Natural killer cell (primary cell): ENCODE measurements around the gene GFPT2. TPM values are rescaled to one million over a fixed set of nuclear protein-coding genes. Genes with fewer than 3 reads are reported as not detected.

ENCODE experiments used
- ATAC-seq, 3 donors: fragments of 150-1000 bp in 2 of 3; fragments of 200-7000 bp in 1 of 3; cut with Tn5 transposase; 1 replicate in 1 of 3; 2 replicates in 2 of 3; pipeline ENCODE4 v1.10.0; 2021; ENCODE audit warnings: mild to moderate bottlenecking in 2 of 3, moderate library complexity in 2 of 3
- DNase-seq, 2 donors: peaks; one replicate each; pipeline versions ENCODE4 v3.0.0 to v3.0.0-alpha.2; 2013 to 2021; ENCODE audit warnings: mixed read lengths in 1 of 2
- H3K27ac ChIP-seq: one replicate; pipeline ENCODE4 v1.5.1; 2013; ENCODE audit warnings: mild to moderate bottlenecking, low read length
- H3K27me3 ChIP-seq: one replicate; pipeline ENCODE4 v1.6.1; 2013; ENCODE audit warnings: low read length; ENCODE audit not compliant: control insufficient read depth, insufficient read depth
- H3K36me3 ChIP-seq: one replicate; pipeline ENCODE4 v1.6.1; 2013; ENCODE audit warnings: low read length; ENCODE audit not compliant: control insufficient read depth, insufficient read depth
- H3K4me1 ChIP-seq: one replicate; pipeline ENCODE4 v1.6.1; 2013; ENCODE audit warnings: low read length; ENCODE audit not compliant: control insufficient read depth, insufficient read depth
- H3K4me3 ChIP-seq: one replicate; pipeline ENCODE4 v1.5.1; 2013; ENCODE audit warnings: low read length
- H3K9me3 ChIP-seq: one replicate; pipeline ENCODE4 v1.6.1; 2013; ENCODE audit warnings: low read length; ENCODE audit not compliant: control insufficient read depth, insufficient read depth
- H3K27ac Mint-ChIP-seq, 2 donors: one replicate each; pipeline ENCODE4 v1.8.0; 2022; ENCODE audit warnings: mild to moderate bottlenecking in 2 of 2, mixed read lengths in 2 of 2, moderate library complexity in 1 of 2
- H3K27me3 Mint-ChIP-seq, 2 donors: one replicate each; pipeline ENCODE4 v1.8.0; 2022; ENCODE audit warnings: low read depth in 2 of 2, mixed read lengths in 2 of 2
- H3K36me3 Mint-ChIP-seq: one replicate; pipeline ENCODE4 v1.8.0; 2022; ENCODE audit warnings: mixed read lengths
- H3K4me1 Mint-ChIP-seq, 2 donors: one replicate each; pipeline ENCODE4 v1.8.0; 2022; ENCODE audit warnings: mixed read lengths in 2 of 2
- H3K4me3 Mint-ChIP-seq: one replicate; pipeline ENCODE4 v1.8.0; 2022; ENCODE audit warnings: mild to moderate bottlenecking, moderate library complexity, mixed read lengths
- H3K9me3 Mint-ChIP-seq, 2 donors: one replicate each; pipeline ENCODE4 v1.8.0; 2022; ENCODE audit warnings: mixed read lengths in 2 of 2
- WGBS: methylation state at CpG from one replicate; pipeline ENCODE4 v1.1.7; 2013; ENCODE audit warnings: missing lambda C conversion rate; ENCODE audit not compliant: insufficient coverage; 5-methylcytosine and 5-hydroxymethylcytosine counted together
- intact Hi-C: fragments of 100-400 bp; cut with micrococcal nuclease; formaldehyde crosslinking; loops from one replicate; pipeline ENCODE4 v1.14.2; 2022
- total RNA-seq, 4 donors: library from RNA; stranded (reverse); fragments of 120-200 nt in 1 of 4; gene quantifications; one replicate each; pipeline versions ENCODE4 v1.2.3 to v1.2.4, GENCODE V29; 2013 to 2022
- TF ChIP-seq, protein P1 (sequence below): fragments of 200-600 bp; IDR thresholded peaks from one replicate; pipeline ENCODE4 v1.8.0; 2022; ENCODE audit warnings: antibody characterized with exemption

The GFPT2 gene
- total RNA-seq, 3 donors from 2014 or later (not counting 1 experiment from before 2014, with no cell fraction given) = 0.56 to 0.86 TPM; not detected in 1

DNA sequence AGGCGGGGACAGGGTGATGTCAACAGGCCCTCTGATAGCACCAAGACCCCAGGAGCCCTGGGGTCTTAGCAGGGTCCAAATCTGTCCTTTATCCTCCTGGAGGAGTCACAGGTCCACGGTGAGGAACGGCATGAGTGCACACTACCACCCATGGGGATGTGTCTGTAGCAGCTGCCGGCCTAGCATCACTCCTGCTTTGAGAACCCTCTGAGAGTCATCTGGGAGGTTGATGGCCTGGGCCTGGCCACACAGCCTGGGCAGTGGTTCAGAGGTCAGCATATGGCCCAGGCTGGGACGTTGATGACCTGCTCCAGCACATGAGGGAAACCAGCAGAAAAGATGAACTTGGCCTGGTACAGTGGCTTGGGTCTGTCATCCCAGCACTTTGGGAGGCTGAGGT lies 1.8 kb upstream of the GFPT2 start:
- WGBS = 96% methylated on average over 5 of the region's 5 CpGs
- H3K4me3 ChIP-seq = no peak overlapping the region
- H3K27me3 Mint-ChIP-seq = peaks cover 27 to 44% of the 10 kb centered on the region in 2 donors
- H3K27ac Mint-ChIP-seq = no peak overlapping the region
- no peak overlapping the region for H3K27ac ChIP-seq
- peaks cover 19% of the 10 kb centered on the region for H3K4me1 ChIP-seq
- H3K9me3 Mint-ChIP-seq = no peaks in the 10 kb centered on the region
- H3K4me1 Mint-ChIP-seq = peaks cover 0 to 12% of the 10 kb centered on the region in 2 donors
- TF ChIP-seq, protein P1, sequence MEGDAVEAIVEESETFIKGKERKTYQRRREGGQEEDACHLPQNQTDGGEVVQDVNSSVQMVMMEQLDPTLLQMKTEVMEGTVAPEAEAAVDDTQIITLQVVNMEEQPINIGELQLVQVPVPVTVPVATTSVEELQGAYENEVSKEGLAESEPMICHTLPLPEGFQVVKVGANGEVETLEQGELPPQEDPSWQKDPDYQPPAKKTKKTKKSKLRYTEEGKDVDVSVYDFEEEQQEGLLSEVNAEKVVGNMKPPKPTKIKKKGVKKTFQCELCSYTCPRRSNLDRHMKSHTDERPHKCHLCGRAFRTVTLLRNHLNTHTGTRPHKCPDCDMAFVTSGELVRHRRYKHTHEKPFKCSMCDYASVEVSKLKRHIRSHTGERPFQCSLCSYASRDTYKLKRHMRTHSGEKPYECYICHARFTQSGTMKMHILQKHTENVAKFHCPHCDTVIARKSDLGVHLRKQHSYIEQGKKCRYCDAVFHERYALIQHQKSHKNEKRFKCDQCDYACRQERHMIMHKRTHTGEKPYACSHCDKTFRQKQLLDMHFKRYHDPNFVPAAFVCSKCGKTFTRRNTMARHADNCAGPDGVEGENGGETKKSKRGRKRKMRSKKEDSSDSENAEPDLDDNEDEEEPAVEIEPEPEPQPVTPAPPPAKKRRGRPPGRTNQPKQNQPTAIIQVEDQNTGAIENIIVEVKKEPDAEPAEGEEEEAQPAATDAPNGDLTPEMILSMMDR = no peak
- H3K9me3 ChIP-seq = no peaks in the 10 kb centered on the region
- H3K4me3 Mint-ChIP-seq = no peak overlapping the region
- no peaks in the 10 kb centered on the region for H3K36me3 Mint-ChIP-seq
- DNase-seq (no peak), ATAC-seq (no peak)
- intact Hi-C loops = no loop called here
- peaks cover 17% of the 10 kb centered on the region for H3K27me3 ChIP-seq
- no peaks in the 10 kb centered on the region for H3K36me3 ChIP-seq

DNA sequence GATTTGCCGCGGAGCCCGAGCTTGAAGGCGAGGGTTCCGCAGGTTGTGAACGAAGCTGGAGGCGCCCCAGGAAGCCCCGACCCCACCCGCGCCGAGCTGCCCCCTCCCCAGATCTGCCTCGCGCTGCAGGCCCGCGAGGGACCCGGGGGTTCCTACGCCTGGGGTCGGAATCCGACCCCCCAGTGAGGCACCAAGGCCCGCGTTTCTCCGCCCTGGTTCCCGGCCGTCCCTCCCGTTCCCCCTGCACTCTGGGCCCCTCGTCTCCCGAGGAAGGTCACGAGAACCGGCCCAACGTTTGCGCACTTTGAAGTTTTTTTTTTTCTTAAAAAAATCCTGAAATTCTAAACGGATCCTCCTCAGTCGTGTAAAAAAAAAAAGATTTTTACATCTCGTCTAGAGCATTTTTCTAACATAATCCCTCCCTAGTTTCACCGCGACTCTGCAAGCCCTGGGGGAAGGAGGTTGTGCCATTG lies 880 bp upstream of the GFPT2 start:
- peaks cover 27 to 46% of the 10 kb centered on the region in 2 donors for H3K27me3 Mint-ChIP-seq
- H3K4me3 Mint-ChIP-seq = peak overlapping the region; percentile 75
- H3K9me3 ChIP-seq = no peaks in the 10 kb centered on the region
- DNase-seq (no peak), ATAC-seq (no peak)
- H3K4me3 ChIP-seq = peak overlapping the region; percentile 57
- no peaks in the 10 kb centered on the region for H3K9me3 Mint-ChIP-seq
- H3K27ac Mint-ChIP-seq = peak overlapping the region in 1 of 2 donors; percentile 45
- peaks cover 19% of the 10 kb centered on the region for H3K4me1 ChIP-seq
- peaks cover 17% of the 10 kb centered on the region for H3K27me3 ChIP-seq
- H3K4me1 Mint-ChIP-seq = peaks cover 0 to 12% of the 10 kb centered on the region in 2 donors
- intact Hi-C loops = no loop called here
- WGBS = 2% methylated on average over 32 of the region's 36 CpGs
- no peaks in the 10 kb centered on the region for H3K36me3 ChIP-seq
- no peaks in the 10 kb centered on the region for H3K36me3 Mint-ChIP-seq
- H3K27ac ChIP-seq = no peak overlapping the region
- TF ChIP-seq, protein P1 = no peak

DNA sequence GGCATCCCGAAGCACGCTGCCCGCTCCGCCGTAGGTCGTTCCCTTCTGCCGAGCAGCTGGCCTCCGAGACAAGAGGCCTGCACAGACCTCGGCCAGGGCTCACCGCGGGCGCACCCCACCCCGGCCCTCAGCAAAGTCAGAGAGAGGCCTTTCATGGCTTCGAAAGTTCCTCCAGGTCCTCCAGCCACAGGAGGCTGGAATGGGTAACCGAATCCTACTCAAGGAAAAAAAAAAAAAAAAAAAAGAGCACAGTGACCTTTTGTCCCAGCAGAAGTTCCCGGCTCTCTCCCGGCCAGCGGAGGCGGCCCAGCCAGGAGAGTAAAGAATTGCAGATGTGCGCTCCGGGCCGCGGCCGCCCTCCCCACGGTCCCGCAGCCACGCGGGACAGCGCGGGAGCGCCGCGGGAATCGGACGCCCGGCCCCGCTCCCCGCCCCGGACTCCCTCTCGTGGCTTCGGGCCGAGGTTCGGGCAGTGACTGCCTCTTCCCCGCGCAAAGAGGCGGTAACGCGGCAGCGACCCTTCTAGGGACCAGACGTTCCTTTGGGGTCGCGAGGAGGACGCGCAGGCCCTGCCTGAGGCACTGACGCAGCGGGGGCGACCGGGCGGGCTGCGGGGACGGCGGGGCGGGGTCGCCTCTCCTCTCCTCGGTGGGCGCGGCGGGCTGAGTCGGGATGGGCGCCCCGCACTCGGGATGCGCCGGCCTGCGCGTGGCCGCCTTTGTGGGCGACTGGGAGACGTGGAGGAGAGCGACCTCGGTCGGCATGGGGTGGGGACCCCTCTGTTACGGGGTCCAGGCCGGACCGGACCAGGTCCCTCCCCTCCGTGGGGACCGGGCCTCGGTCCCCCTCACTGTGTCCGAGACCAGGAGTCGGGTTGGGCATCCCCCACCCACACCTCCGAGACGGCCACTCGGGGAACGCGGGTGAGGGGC lies 754 bp downstream of the GFPT2 start:
- ATAC-seq (no peak), DNase-seq (peak in 1 of 2 donors; percentile 24)
- Mint-ChIP-seq H3K27ac (no peak overlapping the region), H3K4me1 (peaks cover 0 to 12% of the 10 kb centered on the region in 2 donors), H3K27me3 (peaks cover 27 to 46% of the 10 kb centered on the region in 2 donors), H3K4me3 (peak overlapping the region; percentile 71), H3K36me3 (no peaks in the 10 kb centered on the region), H3K9me3 (no peaks in the 10 kb centered on the region)
- H3K27ac ChIP-seq = no peak overlapping the region
- H3K4me3 ChIP-seq = peak overlapping the region; percentile 12
- H3K4me1 ChIP-seq = peaks cover 19% of the 10 kb centered on the region
- TF ChIP-seq, protein P1 = no peak
- peaks cover 17% of the 10 kb centered on the region for H3K27me3 ChIP-seq
- intact Hi-C loops = no loop called here
- no peaks in the 10 kb centered on the region for H3K9me3 ChIP-seq
- H3K36me3 ChIP-seq = no peaks in the 10 kb centered on the region
- WGBS = 12% methylated on average over 95 of the region's 95 CpGs
